ENCODE data around the gene IQSEC1. TPM values are rescaled to one million over a fixed set of nuclear protein-coding genes. Genes with fewer than 3 reads are reported as not detected.

IQSEC1 gene
- total RNA-seq, 2 donors from 2014 or later, result 38.0 to 62.9 TPM

DNA sequence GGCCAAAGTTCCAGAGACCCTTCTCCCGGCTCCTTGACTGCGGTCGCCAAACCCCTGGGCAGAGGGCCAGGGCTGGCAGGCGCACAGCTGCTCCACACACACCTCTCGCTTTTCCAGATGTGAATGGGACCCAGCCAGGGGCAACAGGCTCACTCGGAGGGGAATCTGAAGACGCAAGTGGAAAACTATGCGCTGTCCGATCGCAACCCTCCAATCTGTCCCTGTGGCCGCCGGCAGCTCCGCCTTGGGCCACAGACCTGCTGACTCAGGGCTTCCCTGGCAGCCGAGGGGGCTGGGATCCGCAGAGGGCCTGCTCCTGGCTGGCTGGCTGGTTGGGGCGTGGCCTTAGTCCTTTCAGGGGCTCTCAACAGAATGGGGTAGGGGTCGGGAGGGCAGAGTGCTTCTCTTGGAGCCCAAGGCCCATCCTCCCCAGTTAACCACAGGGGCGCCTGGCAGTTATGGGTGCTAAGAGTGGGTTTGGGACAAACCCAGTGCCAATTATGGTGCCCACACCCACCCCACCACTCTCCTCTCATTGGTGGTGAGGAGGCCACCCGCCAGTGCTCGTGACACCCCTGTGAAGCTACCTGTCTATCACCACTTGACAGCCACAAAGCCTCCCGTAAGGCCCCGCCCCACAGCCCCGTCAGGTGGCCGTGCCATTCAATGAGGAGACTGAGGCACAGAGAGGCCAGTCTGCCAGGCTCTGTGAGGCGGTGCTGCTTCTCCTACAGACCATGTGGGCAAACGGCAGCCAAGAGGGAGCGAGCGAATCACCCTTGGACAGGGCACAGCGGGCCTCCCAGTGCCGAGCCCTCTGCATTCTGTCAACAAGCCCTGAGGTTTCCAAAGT, 53.8 kb downstream of the IQSEC1 start:
- ATAC-seq (replicated peaks), result no peak
- H3K9me3 Mint-ChIP-seq, result no peaks in the 10 kb centered on the region
- H3K27me3 Mint-ChIP-seq, result no peaks in the 10 kb centered on the region
- no peaks in the 10 kb centered on the region for H3K36me3 Mint-ChIP-seq (ENCODE audit: low read depth)
- no peak overlapping the region for H3K27ac Mint-ChIP-seq
- peaks cover 19% of the 10 kb centered on the region for H3K4me1 Mint-ChIP-seq
- no peak overlapping the region for H3K4me3 Mint-ChIP-seq

- H3K36me3 Mint-ChIP-seq (ENCODE audit: low read depth), result peaks cover 2% of the 10 kb centered on the region
- H3K27me3 Mint-ChIP-seq, result no peaks in the 10 kb centered on the region
- peaks cover 18% of the 10 kb centered on the region for H3K4me1 Mint-ChIP-seq
- ATAC-seq (replicated peaks), result no peak
- H3K9me3 Mint-ChIP-seq, result no peaks in the 10 kb centered on the region
- no peak overlapping the region for H3K4me3 Mint-ChIP-seq
- H3K27ac Mint-ChIP-seq, result no peak overlapping the region
These were observed 54.5 kb downstream of the IQSEC1 start for GRCh38 chr3:13018561-13019242.

DNA sequence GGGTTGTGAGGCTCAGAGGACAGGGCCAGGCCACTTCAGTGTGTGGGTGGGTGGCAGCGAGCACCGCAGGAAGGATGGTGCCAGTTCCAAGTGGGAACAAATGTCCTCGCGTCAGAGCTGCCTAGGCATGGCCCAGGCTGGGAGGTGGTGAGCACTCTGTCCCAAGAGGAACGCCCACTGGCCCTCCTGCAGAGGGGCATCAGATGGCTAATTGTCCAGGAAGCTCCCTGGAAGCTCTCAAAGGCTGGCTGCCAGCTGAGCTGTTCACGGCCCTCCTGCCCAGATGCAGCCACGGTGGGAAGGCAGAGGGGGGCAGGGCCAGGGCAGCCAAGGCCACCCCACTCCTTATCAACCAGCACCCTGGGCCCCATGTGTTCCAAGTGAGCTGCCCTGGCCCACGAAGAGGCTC, 55.2 kb downstream of the IQSEC1 start:
- no peaks in the 10 kb centered on the region for H3K9me3 Mint-ChIP-seq
- no peaks in the 10 kb centered on the region for H3K27me3 Mint-ChIP-seq
- ATAC-seq (replicated peaks), result no peak
- H3K36me3 Mint-ChIP-seq (ENCODE audit: low read depth), result peaks cover 8% of the 10 kb centered on the region
- H3K4me1 Mint-ChIP-seq, result peaks cover 24% of the 10 kb centered on the region
- no peak overlapping the region for H3K4me3 Mint-ChIP-seq
- no peak overlapping the region for H3K27ac Mint-ChIP-seq

DNA sequence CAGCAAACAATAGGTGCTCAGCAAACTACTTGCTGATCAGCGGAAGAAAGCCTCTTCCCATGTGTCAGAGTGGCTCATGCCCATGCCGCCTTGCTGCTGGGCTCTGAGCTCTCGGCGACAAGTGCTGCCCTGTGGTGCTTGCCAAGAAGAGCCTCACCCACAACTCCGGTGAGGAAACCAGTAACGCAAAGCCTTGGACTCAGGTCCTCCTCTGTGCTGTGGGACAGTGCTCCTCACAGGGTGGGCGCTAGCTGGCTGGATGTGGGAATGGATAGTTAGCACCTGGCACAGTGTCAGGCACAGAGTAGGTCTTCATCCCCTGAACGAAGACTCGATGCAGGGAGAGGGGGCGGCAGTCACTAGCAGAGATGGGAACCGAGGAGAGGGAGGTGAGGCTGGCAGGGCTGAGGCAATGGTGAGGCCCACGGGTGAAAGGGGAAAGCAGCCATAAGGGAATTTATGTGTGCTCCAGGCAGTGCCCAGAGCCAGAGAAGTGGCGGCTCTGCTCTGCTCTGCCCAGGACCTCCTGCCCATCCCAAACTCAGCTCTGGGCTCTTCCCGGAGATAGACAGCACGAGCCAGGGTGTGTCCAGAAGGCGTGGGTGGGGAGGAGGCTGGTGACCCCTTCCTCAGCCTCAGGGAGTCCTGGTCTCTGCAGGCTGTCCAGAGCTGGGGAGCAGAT, 55.7 kb downstream of the IQSEC1 start:
- Mint-ChIP-seq H3K4me1 (peaks cover 26% of the 10 kb centered on the region), H3K27me3 (no peaks in the 10 kb centered on the region), H3K9me3 (no peaks in the 10 kb centered on the region), H3K27ac (peak overlapping the region; percentile 96), H3K4me3 (peak overlapping the region; percentile 95), H3K36me3 (ENCODE audit: low read depth) (peaks cover 10% of the 10 kb centered on the region)
- ATAC-seq (replicated peaks), result no peak

DNA sequence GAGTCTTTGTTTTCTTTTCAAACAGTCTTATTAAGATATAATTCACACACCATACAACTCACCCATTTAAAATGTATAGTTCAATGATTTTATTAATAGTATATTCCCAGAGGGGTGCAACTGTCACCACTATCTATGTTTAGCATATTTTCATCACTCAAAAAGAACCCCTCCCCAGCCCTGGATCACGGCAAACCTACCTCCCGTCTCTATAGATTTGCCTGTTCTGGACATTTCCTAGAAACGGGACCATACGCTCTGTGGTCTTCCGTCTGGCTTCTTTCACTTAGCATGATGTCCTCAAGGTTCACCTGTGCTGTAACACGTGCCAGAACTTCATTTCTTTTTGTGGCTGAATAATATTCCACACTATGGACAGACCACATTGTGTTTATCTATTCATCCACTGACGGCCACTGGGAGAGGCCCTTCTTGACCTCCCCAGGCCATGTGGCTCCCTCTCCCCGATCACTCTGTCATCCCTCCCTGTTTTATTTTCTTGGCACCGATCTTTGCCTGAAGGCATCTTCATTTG, 56.4 kb downstream of the IQSEC1 start:
- Mint-ChIP-seq H3K27ac (peak overlapping the region; percentile 96), H3K9me3 (no peaks in the 10 kb centered on the region), H3K27me3 (no peaks in the 10 kb centered on the region), H3K4me1 (peaks cover 32% of the 10 kb centered on the region), H3K4me3 (peak overlapping the region; percentile 95), H3K36me3 (ENCODE audit: low read depth) (peaks cover 16% of the 10 kb centered on the region)
- ATAC-seq (replicated peaks), result no peak

GRCh38 chr3:13016083-13016720, 57.0 kb downstream of the IQSEC1 start:
- peak overlapping the region; percentile 95 for H3K4me3 Mint-ChIP-seq
- H3K27me3 Mint-ChIP-seq, result no peaks in the 10 kb centered on the region
- H3K27ac Mint-ChIP-seq, result peak overlapping the region; percentile 96
- no peaks in the 10 kb centered on the region for H3K9me3 Mint-ChIP-seq
- H3K36me3 Mint-ChIP-seq (ENCODE audit: low read depth), result peaks cover 21% of the 10 kb centered on the region
- peaks cover 36% of the 10 kb centered on the region for H3K4me1 Mint-ChIP-seq
- peak; percentile 8 for ATAC-seq (replicated peaks)

- no peaks in the 10 kb centered on the region for H3K27me3 Mint-ChIP-seq
- H3K9me3 Mint-ChIP-seq, result no peaks in the 10 kb centered on the region
- peaks cover 28% of the 10 kb centered on the region for H3K36me3 Mint-ChIP-seq (ENCODE audit: low read depth)
- peak; percentile 20 for ATAC-seq (replicated peaks)
- peak overlapping the region; percentile 95 for H3K4me3 Mint-ChIP-seq
- peak overlapping the region; percentile 96 for H3K27ac Mint-ChIP-seq
- peaks cover 44% of the 10 kb centered on the region for H3K4me1 Mint-ChIP-seq
These were observed 57.7 kb downstream of the IQSEC1 start for GRCh38 chr3:13015286-13016082.

DNA sequence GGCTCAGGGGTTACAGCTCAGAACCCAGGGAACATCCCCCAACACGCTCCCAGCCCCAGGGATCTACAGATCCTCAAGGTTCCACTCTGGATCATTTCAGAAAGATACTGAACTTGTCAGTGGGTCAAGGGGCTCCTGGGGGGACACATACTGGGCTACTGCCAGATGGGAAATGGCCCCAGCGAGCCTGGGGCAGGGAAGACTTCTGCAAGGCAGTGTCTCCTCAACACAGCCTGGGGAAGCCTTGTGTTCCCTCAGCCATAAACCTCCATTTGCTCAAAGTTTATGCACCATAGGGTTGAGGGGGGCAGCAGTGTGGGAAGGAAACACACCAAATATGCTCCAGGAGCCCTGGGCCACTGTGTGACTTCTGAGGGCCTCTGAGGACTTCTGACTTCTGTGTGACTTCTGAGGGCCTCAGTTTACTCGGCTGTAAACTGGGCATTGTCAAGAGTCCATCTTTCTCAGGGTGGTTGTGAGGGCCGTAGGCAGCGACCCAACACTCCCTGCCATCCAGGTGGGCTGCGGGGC, 58.4 kb downstream of the IQSEC1 start:
- Mint-ChIP-seq H3K4me3 (peak overlapping the region; percentile 95), H3K27ac (peak overlapping the region; percentile 96), H3K27me3 (no peaks in the 10 kb centered on the region), H3K9me3 (no peaks in the 10 kb centered on the region), H3K4me1 (peaks cover 50% of the 10 kb centered on the region), H3K36me3 (ENCODE audit: low read depth) (peaks cover 31% of the 10 kb centered on the region)
- ATAC-seq (replicated peaks), result no peak

DNA sequence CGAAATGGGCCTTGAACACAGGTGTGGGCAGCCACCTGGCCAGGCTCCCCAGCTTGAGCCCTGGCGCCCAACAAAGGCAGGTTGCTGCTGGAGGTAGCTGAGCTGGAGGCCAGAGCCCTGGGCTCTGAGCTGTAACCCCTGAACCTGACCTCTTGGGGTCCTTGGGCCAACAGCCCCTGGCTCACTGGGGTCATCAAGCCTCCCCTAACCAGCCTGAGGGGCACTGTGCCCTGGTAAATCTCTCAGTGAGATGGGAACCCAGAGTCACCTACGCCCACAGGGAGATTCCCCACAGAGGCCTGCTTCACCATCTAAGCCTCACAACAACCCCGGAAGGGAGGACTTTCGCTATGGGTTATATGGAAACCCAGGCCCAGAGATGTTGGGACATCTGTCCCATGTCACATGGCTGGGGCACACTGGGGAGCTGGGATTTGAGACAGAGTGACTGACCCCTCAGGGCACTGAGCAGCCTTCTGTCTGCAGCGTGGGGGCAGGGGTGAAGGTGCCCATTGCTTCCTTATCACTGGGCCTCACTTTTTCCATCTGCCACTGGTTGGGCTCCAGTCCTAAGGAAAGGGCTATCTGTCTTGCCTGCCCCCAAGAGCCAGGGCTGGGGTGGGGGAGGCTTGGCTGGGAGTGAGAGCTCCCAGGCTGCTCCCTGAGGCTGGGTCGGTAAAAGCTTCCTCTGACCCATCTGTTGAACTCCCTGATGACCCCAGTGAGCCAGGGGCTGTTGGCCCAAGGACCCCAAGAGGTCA, 59.1 kb downstream of the IQSEC1 start:
- Mint-ChIP-seq H3K27ac (peak overlapping the region; percentile 96), H3K27me3 (no peaks in the 10 kb centered on the region), H3K4me3 (peak overlapping the region; percentile 95), H3K9me3 (no peaks in the 10 kb centered on the region), H3K4me1 (peaks cover 57% of the 10 kb centered on the region), H3K36me3 (ENCODE audit: low read depth) (peaks cover 37% of the 10 kb centered on the region)
- ATAC-seq (replicated peaks), result peak; percentile 26

DNA sequence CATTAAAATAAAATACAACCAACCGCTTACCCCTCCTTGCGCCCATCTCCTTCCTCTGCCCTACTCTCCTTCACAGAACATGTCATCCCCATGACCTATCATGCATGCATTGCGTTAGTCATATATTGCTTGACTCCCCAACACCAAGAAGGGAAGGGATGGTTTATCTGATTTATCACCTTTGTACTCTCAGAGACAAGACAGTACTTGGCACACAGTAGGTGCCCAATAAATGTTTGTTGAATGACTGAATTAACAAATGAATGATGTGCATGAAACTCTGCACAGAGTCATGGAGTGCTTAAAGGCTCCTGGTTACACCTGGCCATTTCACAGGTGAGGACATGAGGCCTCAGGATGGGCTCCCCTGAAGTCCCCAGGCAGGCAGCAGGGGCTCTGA, 59.7 kb downstream of the IQSEC1 start:
- peak; percentile 36 for ATAC-seq (replicated peaks)
- Mint-ChIP-seq H3K9me3 (no peaks in the 10 kb centered on the region), H3K36me3 (ENCODE audit: low read depth) (peaks cover 43% of the 10 kb centered on the region), H3K27me3 (no peaks in the 10 kb centered on the region), H3K4me1 (peaks cover 63% of the 10 kb centered on the region), H3K27ac (peak overlapping the region; percentile 96), H3K4me3 (peak overlapping the region; percentile 95)

DNA sequence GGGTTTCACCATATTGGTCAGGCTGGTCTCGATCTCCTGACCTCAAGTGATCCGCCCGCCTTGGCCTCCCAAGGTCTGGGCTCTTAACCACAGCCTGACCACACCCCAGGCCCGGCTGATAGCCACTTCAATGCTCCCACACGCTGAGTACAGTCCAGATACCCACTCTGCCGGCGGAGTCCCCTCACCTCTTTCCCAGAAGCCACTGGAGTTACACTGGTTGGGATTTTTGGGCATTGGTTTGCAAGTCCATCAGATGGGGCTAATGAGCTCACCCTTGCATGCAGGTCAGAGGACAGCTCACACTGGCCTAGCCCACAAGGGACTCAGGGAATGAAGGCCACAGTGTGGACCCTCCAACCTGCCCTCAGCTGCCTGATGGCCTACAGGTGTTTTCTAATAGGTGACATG, 60.1 kb downstream of the IQSEC1 start:
- peaks cover 45% of the 10 kb centered on the region for H3K36me3 Mint-ChIP-seq (ENCODE audit: low read depth)
- no peaks in the 10 kb centered on the region for H3K9me3 Mint-ChIP-seq
- H3K27ac Mint-ChIP-seq, result peak overlapping the region; percentile 96
- H3K4me3 Mint-ChIP-seq, result peak overlapping the region; percentile 95
- no peaks in the 10 kb centered on the region for H3K27me3 Mint-ChIP-seq
- no peak for ATAC-seq (replicated peaks)
- peaks cover 66% of the 10 kb centered on the region for H3K4me1 Mint-ChIP-seq

- H3K27me3 Mint-ChIP-seq, result no peaks in the 10 kb centered on the region
- peak; percentile 75 for ATAC-seq (replicated peaks)
- H3K36me3 Mint-ChIP-seq (ENCODE audit: low read depth), result peaks cover 45% of the 10 kb centered on the region
- H3K4me3 Mint-ChIP-seq, result peak overlapping the region; percentile 95
- no peaks in the 10 kb centered on the region for H3K9me3 Mint-ChIP-seq
- peak overlapping the region; percentile 96 for H3K27ac Mint-ChIP-seq
- H3K4me1 Mint-ChIP-seq, result peaks cover 62% of the 10 kb centered on the region
These were observed 61.0 kb downstream of the IQSEC1 start for GRCh38 chr3:13012221-13012691.
